ENCODE data around the gene GPR75.

Gene GPR75

DNA sequence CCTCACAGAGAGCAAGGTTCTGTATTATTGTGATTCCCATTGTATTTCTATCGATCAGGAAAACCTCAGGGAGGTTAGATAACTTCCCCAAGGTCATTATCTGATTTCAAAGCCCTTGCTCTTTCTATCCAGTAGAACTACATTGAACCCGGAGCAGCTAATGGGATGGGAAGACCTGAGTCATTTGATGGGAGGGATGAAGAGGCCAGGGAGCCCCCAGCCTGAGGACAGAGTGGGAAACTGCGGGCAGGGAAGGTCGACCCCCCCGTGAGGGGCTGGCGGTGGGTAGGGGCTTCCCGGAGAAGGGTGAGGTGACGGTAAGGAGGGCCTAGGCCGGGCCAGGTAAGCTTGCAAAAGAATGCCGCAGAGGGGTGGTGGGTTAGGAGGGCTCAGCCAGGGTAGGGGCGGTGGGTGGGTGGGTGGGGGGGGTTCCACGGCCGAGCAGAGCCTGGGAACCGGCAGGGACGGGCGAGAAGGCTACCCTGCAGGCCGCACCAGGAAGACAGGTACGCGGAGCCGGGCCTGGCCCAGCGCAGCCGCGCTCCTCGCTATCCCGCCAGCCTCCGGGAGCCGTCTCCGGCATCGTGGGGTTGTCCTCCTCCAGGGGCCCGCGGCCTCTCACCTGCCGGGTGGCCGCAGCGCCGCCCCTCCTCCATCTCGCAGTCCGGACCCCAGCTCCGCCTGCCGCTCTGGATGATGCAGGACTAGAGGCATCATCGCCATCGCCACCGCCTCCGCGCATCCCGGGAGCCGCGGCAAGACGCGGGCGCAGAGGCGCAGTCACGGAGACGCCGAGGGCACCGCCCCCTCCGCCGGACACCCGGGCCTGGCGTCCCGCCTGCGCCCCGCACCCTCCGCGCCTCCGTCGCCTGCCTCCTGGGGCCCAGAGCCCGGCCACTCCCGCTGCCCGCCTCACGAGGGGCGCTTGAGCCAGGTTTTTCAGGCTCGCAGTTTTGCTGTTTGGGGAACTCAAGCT lies at the start of gene GPR75:
GPR75 (minus strand) TSS at position 762 of the 976 bp plus-strand sequence. CDS start 5,211 bp downstream, outside the sequence.
- Mint-ChIP-seq H3K36me3 (peaks cover 21 to 44% of the 10 kb centered on the region in 2 donors), H3K9me3 (no peaks in the 10 kb centered on the region), H3K4me3 (no peak within 1 kb of the TSS), H3K27me3 (no peaks in the 10 kb centered on the region), H3K27ac (no peak within 1 kb of the TSS), H3K4me1 (no peaks in the 10 kb centered on the region)
- ATAC-seq (replicated peaks) (no peak), DNase-seq (no peak)

DNA sequence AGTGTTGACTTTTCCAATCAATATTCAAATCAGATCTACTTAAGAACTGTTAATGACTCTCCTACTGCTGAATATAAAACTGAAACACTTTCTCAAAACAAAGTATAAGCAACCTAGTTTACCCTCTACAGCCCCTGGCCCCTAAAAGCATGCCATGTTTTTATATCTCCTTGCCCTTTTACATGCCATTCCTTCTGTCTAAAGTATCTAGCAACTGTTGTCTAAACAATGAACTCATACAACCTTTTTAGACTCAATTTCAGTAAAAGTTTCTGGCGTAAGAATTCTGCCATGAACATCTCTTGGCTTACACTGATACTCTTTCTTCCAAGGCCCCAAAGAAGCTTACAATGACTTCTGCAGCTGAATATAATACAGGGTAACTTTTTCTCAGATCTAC lies 47.8 kb upstream of the GPR75 start:
- ATAC-seq (replicated peaks), result no peak
- H3K27me3 Mint-ChIP-seq, result no peaks in the 10 kb centered on the region
- DNase-seq, result no peak
- no peaks in the 10 kb centered on the region for H3K9me3 Mint-ChIP-seq
- peaks cover 1 to 6% of the 10 kb centered on the region in 2 donors for H3K4me1 Mint-ChIP-seq
- H3K4me3 Mint-ChIP-seq, result no peak overlapping the region
- peaks cover 27 to 41% of the 10 kb centered on the region in 2 donors for H3K36me3 Mint-ChIP-seq
- H3K27ac Mint-ChIP-seq, result no peak overlapping the region

DNA sequence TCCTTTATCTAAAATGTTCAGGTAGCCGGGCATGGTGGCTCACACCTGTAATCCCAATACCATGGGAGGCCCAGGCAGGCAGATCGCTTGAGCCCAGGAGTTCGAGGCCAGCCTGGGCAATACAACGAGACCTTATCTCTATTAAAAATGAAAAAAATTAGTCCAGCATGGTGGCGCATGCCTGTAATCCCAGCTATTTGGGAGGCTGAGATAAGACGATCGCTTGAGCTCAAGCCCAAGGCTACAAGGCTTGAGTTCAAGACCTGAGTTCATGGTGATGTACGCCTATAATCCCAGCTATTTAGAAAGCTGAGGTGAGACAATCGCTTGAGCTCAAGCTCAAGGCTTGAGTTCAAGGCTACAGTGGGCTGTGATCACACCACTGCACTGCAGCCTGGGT lies 45.6 kb upstream of the GPR75 start:
- H3K36me3 Mint-ChIP-seq, result peaks cover 27 to 42% of the 10 kb centered on the region in 2 donors
- DNase-seq, result no peak
- H3K4me1 Mint-ChIP-seq, result no peaks in the 10 kb centered on the region

DNA sequence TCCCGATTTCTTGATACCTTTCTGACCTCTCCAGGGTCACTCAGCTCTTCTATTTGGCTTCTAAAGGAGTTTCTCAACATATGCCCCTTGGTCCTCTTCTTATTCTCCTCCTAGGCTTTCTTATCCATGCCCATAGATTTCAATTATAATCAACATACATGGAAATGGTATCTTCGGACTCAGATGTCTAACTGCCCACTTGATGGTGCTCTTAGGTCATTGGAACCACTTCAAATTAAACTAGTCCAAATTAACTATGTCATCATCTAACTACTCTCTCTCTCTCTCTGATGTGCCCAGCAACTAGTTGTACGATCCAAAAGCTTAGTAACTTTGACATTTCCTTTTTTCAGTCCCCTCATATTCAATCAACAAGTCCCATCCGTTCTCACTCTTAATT lies 43.2 kb upstream of the GPR75 start:
- no peaks in the 10 kb centered on the region for H3K9me3 Mint-ChIP-seq
- no peaks in the 10 kb centered on the region for H3K27me3 Mint-ChIP-seq
- DNase-seq, result no peak
- H3K4me3 Mint-ChIP-seq, result no peak overlapping the region
- ATAC-seq (replicated peaks), result no peak
- H3K36me3 Mint-ChIP-seq, result peaks cover 32 to 48% of the 10 kb centered on the region in 2 donors
- H3K27ac Mint-ChIP-seq, result no peak overlapping the region
- no peaks in the 10 kb centered on the region for H3K4me1 Mint-ChIP-seq

More for the DNA sequence above, 45.6 kb upstream of the GPR75 start:
- Mint-ChIP-seq H3K27me3 (no peaks in the 10 kb centered on the region), H3K4me3 (no peak overlapping the region), H3K27ac (no peak overlapping the region), H3K9me3 (no peaks in the 10 kb centered on the region)
- no peak for ATAC-seq (replicated peaks)

DNA sequence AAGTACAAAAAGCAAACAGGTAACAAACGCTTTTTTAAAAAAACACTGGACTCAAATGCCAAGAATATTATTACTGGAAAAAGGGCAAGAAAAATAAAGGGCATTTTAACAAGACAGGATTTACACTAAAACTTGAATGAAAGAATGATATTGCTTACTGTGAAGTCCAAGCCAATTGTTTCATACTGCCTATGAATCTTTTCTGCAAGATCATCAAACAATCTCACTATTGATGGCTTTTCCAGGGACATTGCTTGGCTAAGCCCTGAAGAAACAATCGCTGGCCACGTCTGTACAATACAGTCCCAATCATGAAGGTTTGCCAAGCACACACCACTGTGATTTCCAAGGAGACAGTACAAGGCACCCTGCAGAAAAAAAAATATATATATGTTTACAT lies 41.4 kb upstream of the GPR75 start:
- no peak for ATAC-seq (replicated peaks)
- no peaks in the 10 kb centered on the region for H3K9me3 Mint-ChIP-seq
- H3K27ac Mint-ChIP-seq, result no peak overlapping the region
- peaks cover 30 to 46% of the 10 kb centered on the region in 2 donors for H3K36me3 Mint-ChIP-seq
- no peaks in the 10 kb centered on the region for H3K27me3 Mint-ChIP-seq
- H3K4me3 Mint-ChIP-seq, result no peak overlapping the region
- no peak for DNase-seq
- no peaks in the 10 kb centered on the region for H3K4me1 Mint-ChIP-seq

DNA sequence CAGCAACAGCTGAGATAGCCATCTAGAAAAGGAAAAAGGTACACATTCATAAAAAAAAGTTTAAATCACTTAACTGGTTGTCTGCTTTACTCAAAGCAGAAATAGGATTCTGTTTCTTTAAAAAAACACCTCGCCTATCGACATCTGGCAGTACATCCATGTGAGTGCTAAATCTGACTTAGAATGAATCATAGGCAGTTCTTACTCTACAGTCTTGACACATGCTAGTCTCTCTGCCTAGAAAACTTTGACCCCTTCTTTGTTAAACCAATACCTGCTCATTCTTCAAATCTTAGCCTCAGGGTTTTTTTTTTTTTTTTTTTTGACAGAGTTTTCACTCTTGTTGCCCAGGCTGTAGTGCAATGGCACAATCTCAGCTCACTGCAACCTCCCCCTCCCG lies 37.1 kb upstream of the GPR75 start:
- Mint-ChIP-seq H3K9me3 (no peaks in the 10 kb centered on the region), H3K27ac (no peak overlapping the region), H3K27me3 (no peaks in the 10 kb centered on the region), H3K4me3 (no peak overlapping the region), H3K4me1 (no peaks in the 10 kb centered on the region), H3K36me3 (peaks cover 26 to 58% of the 10 kb centered on the region in 2 donors)
- ATAC-seq (replicated peaks) (no peak), DNase-seq (no peak)

DNA sequence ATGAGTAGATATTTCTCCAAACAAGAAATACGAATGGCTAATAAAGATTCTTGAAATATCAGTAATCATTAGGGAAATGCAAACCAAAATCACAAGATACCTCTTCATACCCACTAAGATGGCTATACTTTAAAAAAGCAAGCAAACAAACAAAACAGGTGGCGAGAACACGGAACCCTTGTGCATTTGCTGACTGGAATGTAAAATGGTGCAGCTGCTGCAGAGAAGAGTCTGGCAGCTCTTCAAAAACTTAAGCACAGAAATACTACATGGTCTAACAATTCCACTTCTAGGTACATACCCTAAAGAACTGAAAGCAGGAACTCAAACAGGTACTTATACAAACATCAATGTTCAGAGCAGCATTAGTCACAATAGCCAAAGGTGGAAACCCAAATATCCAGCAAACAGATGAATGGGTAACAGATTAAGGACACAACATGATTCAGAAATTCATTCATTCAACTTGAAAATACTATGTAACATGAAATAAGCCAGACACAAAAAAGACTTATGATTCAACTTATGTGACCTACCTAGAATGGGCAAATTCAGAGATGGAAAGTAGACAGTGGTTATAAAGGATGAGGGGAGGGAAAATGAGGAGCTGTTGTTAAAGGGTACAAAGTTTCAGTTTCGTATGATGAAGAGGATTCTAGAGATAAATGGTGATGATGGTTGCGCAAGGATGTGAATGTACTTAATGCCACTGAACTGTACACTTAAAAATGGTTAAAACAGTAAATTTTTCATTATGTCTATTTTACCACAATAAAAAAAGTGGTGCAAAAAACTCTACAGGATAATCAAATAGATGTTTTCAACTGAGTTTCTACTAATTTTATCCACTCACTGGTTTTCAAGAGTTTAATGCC lies 26.9 kb upstream of the GPR75 start:
- no peak for DNase-seq
- H3K4me3 Mint-ChIP-seq, result no peak overlapping the region
- H3K27ac Mint-ChIP-seq, result no peak overlapping the region
- H3K36me3 Mint-ChIP-seq, result peaks cover 34 to 65% of the 10 kb centered on the region in 2 donors
- no peaks in the 10 kb centered on the region for H3K4me1 Mint-ChIP-seq
- H3K9me3 Mint-ChIP-seq, result no peaks in the 10 kb centered on the region
- ATAC-seq (replicated peaks), result peak; percentile 46 to 49
- no peaks in the 10 kb centered on the region for H3K27me3 Mint-ChIP-seq

DNA sequence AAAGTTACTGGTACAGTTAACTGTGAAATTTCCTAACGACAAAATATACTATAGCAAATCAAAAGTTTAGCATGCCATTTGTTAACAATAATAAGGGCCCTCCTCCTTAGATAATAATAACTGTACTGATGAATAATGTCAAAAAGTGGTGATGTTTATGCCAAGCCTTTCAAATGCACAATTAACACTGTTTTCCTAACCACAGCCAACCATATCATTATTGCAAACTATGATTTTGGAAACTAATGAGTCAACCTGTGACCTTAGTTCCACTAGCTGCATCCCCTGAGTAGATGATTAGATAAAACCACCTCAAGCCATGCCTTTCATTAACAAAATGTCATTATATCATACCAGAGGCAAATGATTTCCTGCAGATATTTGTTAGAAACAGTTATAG lies 25.1 kb upstream of the GPR75 start:
- ATAC-seq (replicated peaks) (no peak), DNase-seq (no peak)
- peaks cover 40 to 61% of the 10 kb centered on the region in 2 donors for H3K36me3 Mint-ChIP-seq
- H3K27ac Mint-ChIP-seq, result no peak overlapping the region
- no peak overlapping the region for H3K4me3 Mint-ChIP-seq
- H3K9me3 Mint-ChIP-seq, result no peaks in the 10 kb centered on the region
- no peaks in the 10 kb centered on the region for H3K4me1 Mint-ChIP-seq
- H3K27me3 Mint-ChIP-seq, result no peaks in the 10 kb centered on the region

DNA sequence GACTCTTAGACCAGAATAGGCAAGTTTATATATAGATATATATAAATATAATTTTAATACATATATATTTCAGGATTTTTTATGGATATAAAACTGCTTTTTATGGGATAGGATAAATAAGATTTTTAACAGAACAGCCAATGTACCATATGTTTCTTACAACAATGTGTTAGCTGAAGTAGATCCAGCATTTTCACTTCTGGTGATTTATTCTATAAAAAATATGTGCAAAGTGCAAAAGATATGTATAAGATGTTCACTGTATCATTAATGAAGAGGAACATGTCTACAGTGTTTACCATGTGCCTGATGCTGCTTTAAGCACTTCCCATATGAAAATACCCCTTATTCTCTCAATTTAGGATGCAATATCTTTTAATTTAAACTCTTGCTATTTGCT lies 22.2 kb upstream of the GPR75 start:
- Mint-ChIP-seq H3K4me3 (no peak overlapping the region), H3K4me1 (no peaks in the 10 kb centered on the region), H3K9me3 (no peaks in the 10 kb centered on the region), H3K27ac (no peak overlapping the region), H3K36me3 (peaks cover 47 to 56% of the 10 kb centered on the region in 2 donors), H3K27me3 (no peaks in the 10 kb centered on the region)
- DNase-seq (no peak), ATAC-seq (replicated peaks) (no peak)

DNA sequence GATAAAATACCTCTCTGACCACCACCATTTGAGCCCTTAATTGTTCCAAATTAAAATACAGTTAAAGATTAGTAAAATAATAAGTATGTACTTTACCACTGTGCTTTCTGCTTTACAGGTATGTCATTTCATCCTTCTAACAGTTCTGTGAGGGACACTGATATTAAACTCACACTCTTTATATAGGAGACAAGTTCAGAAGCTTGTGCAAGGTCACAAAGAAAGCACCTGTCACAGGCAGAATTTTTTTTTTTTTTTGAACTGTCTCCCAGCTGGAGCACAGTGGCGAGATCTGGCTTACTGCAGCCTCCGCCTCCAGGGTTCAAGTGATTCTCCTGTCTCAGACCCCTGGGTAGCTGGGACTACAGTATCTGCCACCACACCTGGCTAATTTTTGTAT lies 21.6 kb upstream of the GPR75 start:
- no peak for DNase-seq
- Mint-ChIP-seq H3K4me1 (no peaks in the 10 kb centered on the region), H3K27ac (no peak overlapping the region), H3K4me3 (no peak overlapping the region), H3K9me3 (no peaks in the 10 kb centered on the region), H3K27me3 (no peaks in the 10 kb centered on the region), H3K36me3 (peaks cover 41 to 50% of the 10 kb centered on the region in 2 donors)
- no peak for ATAC-seq (replicated peaks)

DNA sequence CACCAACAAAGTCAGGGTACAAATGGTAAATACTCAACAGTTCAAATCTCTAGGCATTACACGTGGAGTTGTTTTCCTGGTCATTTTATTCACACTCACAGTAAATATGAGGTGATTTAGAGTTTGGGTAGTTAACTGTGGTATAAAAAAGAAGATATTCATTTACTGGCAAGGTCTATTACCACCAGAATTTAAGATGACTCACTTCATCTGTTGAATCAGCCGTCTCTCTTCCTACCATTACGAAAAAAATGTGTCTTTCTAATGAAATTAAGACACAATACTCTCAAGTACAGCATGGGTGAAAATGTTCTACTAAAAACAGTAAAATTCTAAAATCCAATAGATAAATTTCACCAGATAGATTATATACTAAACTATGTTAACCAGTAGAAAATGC lies 21.0 kb upstream of the GPR75 start:
- ATAC-seq (replicated peaks), result no peak
- Mint-ChIP-seq H3K4me1 (no peaks in the 10 kb centered on the region), H3K4me3 (no peak overlapping the region), H3K9me3 (no peaks in the 10 kb centered on the region), H3K27ac (no peak overlapping the region), H3K36me3 (peaks cover 40 to 50% of the 10 kb centered on the region in 2 donors), H3K27me3 (no peaks in the 10 kb centered on the region)
- DNase-seq, result no peak

DNA sequence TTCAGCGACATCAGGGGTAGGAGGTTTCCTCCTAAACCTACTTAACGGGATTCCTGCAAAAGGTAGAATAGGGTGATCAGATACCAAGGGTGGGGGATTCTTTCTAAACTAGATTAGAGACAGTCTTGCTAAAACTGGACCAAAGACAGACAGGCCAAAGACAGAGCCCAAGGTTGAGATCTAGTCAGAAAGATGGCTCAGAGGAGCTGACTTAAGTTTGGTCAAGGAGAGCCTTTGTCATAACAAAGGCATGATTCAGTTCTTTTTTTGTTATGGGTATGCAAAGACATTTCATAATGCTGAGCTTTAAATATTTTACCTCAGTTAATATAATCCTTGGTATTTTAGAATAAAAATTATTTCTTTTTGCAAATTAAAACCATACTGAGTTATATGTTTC lies 17.8 kb upstream of the GPR75 start:
- Mint-ChIP-seq H3K27ac (no peak overlapping the region), H3K4me3 (no peak overlapping the region)

DNA sequence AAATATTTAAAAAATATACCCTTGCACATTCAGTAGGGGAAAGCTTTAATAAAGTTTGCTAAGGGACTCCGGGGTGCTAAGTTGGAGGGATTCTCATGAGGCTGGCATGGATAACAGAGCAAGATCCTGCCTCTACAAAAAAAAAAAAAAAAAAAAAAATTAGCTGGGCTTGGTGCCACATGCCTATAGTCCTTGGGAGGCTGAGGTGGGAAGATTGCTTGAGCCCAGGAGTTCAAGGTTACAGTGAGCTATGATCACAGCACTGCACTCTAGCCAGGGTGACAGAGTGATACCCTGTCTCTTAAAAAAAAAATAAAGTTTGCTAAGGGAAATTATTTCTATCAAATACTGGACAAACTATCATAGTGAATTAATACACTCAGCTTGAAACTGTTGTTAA lies 17.3 kb upstream of the GPR75 start:
- peaks cover 28 to 36% of the 10 kb centered on the region in 2 donors for H3K36me3 Mint-ChIP-seq
- no peak for DNase-seq

More for the DNA sequence above, 17.8 kb upstream of the GPR75 start:
- no peaks in the 10 kb centered on the region for H3K9me3 Mint-ChIP-seq
- ATAC-seq (replicated peaks), result no peak
- no peaks in the 10 kb centered on the region for H3K4me1 Mint-ChIP-seq
- DNase-seq, result no peak
- H3K36me3 Mint-ChIP-seq, result peaks cover 28 to 40% of the 10 kb centered on the region in 2 donors
- H3K27me3 Mint-ChIP-seq, result no peaks in the 10 kb centered on the region

DNA sequence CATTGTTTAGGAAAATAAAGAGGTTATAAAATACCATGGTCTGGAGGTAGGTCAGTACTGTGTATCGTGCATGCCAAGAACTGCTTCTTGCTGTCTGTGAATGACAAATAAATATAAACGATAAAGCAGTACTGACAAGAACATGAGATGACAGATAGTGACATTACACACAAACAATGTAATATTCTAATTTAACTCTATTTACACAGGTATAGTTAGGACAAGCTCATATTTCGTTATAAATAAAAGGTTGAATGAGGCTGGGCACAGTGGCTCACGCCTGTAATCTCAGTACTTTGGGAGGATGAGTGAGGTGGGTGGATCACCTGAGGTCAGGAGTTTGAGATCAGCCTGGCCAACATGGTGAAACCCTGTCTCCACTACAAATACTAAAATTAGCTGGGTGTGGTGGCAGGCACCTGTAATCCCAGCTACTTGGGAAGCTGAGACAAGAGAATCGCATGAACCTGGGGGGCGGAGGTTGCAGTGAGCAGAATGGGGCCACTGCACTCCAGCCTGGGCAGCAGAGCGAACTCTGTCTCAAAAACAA lies 14.7 kb upstream of the GPR75 start:
- ATAC-seq (replicated peaks) (no peak), DNase-seq (no peak)
- H3K4me3 Mint-ChIP-seq, result no peak overlapping the region
- peak overlapping the region; percentile 51 for H3K27ac Mint-ChIP-seq
- no peaks in the 10 kb centered on the region for H3K4me1 Mint-ChIP-seq
- peaks cover 15 to 26% of the 10 kb centered on the region in 2 donors for H3K36me3 Mint-ChIP-seq
- no peaks in the 10 kb centered on the region for H3K9me3 Mint-ChIP-seq
- H3K27me3 Mint-ChIP-seq, result no peaks in the 10 kb centered on the region

More for the DNA sequence above, 17.3 kb upstream of the GPR75 start:
- no peaks in the 10 kb centered on the region for H3K9me3 Mint-ChIP-seq
- no peak overlapping the region for H3K4me3 Mint-ChIP-seq
- H3K27me3 Mint-ChIP-seq, result no peaks in the 10 kb centered on the region
- ATAC-seq (replicated peaks), result no peak
- no peak overlapping the region for H3K27ac Mint-ChIP-seq
- no peaks in the 10 kb centered on the region for H3K4me1 Mint-ChIP-seq
